IPS-11a (cell line): ENCODE measurements around the gene SMOC2.

Source experiments
- H3K4me3 ChIP-seq: one replicate; pipeline ENCODE4 v1.5.1; 2013; ENCODE audit warnings: low read depth, low read length, control low read depth

The SMOC2 gene

GRCh38 chr6:168515376-168515775 is 74.4 kb downstream of the SMOC2 start:
- H3K4me3 ChIP-seq: no peak overlapping the region

- H3K4me3 ChIP-seq: no peak overlapping the region
Observed at GRCh38 chr6:168516944-168517741, 76.2 kb downstream of the SMOC2 start.

GRCh38 chr6:168517742-168518347 is 76.9 kb downstream of the SMOC2 start:
- no peak overlapping the region for H3K4me3 ChIP-seq

- no peak overlapping the region for H3K4me3 ChIP-seq
Observed at GRCh38 chr6:168518348-168518745, 77.4 kb downstream of the SMOC2 start.

GRCh38 chr6:168518867-168519266 is 77.9 kb downstream of the SMOC2 start:
- H3K4me3 ChIP-seq: no peak overlapping the region

GRCh38 chr6:168520233-168520632 is 79.2 kb downstream of the SMOC2 start:
- H3K4me3 ChIP-seq: no peak overlapping the region

- no peak overlapping the region for H3K4me3 ChIP-seq
Observed at GRCh38 chr6:168524571-168525001, 83.6 kb downstream of the SMOC2 start.

- H3K4me3 ChIP-seq: no peak overlapping the region
Observed at GRCh38 chr6:168525114-168525513, 84.1 kb downstream of the SMOC2 start.

GRCh38 chr6:168525926-168526630 is 85.1 kb downstream of the SMOC2 start:
- no peak overlapping the region for H3K4me3 ChIP-seq

- H3K4me3 ChIP-seq: no peak overlapping the region
Observed at GRCh38 chr6:168526841-168527281, 85.9 kb downstream of the SMOC2 start.

GRCh38 chr6:168527451-168528210 is 86.6 kb downstream of the SMOC2 start:
- no peak overlapping the region for H3K4me3 ChIP-seq

GRCh38 chr6:168528474-168529095 is 87.6 kb downstream of the SMOC2 start:
- H3K4me3 ChIP-seq: no peak overlapping the region

- no peak overlapping the region for H3K4me3 ChIP-seq
Observed at GRCh38 chr6:168529214-168529613, 88.2 kb downstream of the SMOC2 start.

- no peak overlapping the region for H3K4me3 ChIP-seq
Observed at GRCh38 chr6:168530653-168531071, 89.7 kb downstream of the SMOC2 start.

GRCh38 chr6:168532070-168532469 is 91.1 kb downstream of the SMOC2 start:
- no peak overlapping the region for H3K4me3 ChIP-seq

GRCh38 chr6:168533414-168533813 is 92.4 kb downstream of the SMOC2 start:
- no peak overlapping the region for H3K4me3 ChIP-seq

GRCh38 chr6:168534265-168534664 is 93.3 kb downstream of the SMOC2 start:
- H3K4me3 ChIP-seq: no peak overlapping the region

GRCh38 chr6:168535711-168536110 is 94.7 kb downstream of the SMOC2 start:
- H3K4me3 ChIP-seq: no peak overlapping the region

GRCh38 chr6:168536196-168536595 is 95.2 kb downstream of the SMOC2 start:
- no peak overlapping the region for H3K4me3 ChIP-seq

- H3K4me3 ChIP-seq: no peak overlapping the region
Observed at GRCh38 chr6:168536665-168537539, 95.9 kb downstream of the SMOC2 start.
